Measurements from ENCODE around the gene UBE2I.

Gene UBE2I

GRCh38 chr16:1344499-1344898 is 35.1 kb downstream of the UBE2I start:
- DNase-seq: no peak

GRCh38 chr16:1345087-1345486 is 35.7 kb downstream of the UBE2I start:
- no peak for DNase-seq

- no peak for DNase-seq
These were observed 36.4 kb downstream of the UBE2I start for GRCh38 chr16:1345651-1346421.

GRCh38 chr16:1346422-1347285 is 37.2 kb downstream of the UBE2I start:
- DNase-seq: no peak

GRCh38 chr16:1347286-1347855 is 37.9 kb downstream of the UBE2I start:
- DNase-seq: no peak

GRCh38 chr16:1347962-1348361 is 38.5 kb downstream of the UBE2I start:
- no peak for DNase-seq

GRCh38 chr16:1348441-1348840 is 39.0 kb downstream of the UBE2I start:
- DNase-seq: no peak

GRCh38 chr16:1348926-1349325 is 39.5 kb downstream of the UBE2I start:
- no peak for DNase-seq

GRCh38 chr16:1349351-1349750 is 39.9 kb downstream of the UBE2I start:
- no peak for DNase-seq

GRCh38 chr16:1349951-1350350 is 40.5 kb downstream of the UBE2I start:
- DNase-seq: no peak

GRCh38 chr16:1350691-1351090 is 41.3 kb downstream of the UBE2I start:
- no peak for DNase-seq

- peak in 2 of 3 donors; percentile 27 to 47 for DNase-seq
These were observed 41.8 kb downstream of the UBE2I start for GRCh38 chr16:1351215-1351581.

GRCh38 chr16:1351582-1352362 is 42.3 kb downstream of the UBE2I start, which contains the start of the genes GNPTG and TSR3:
Gene GNPTG, plus strand, starts transcription at chr16:1351931. Its CDS starts 35 bp downstream, at chr16:1351966.
Gene TSR3, minus strand, starts transcription at chr16:1351878. Its CDS starts 74 bp downstream, at chr16:1351804.
- DNase-seq: peak; percentile 96 to 99 (median 98)

GRCh38 chr16:1354815-1355540 is 45.5 kb downstream of the UBE2I start:
- no peak for DNase-seq

GRCh38 chr16:1355591-1355990 is 46.2 kb downstream of the UBE2I start:
- no peak for DNase-seq

GRCh38 chr16:1356061-1356900 is 46.8 kb downstream of the UBE2I start:
- no peak for DNase-seq

- DNase-seq: peak; percentile 44 to 50 (median 48)
These were observed 48.6 kb downstream of the UBE2I start for GRCh38 chr16:1357906-1358566.

GRCh38 chr16:1361685-1362360 is 52.4 kb downstream of the UBE2I start:
- no peak for DNase-seq

GRCh38 chr16:1362807-1363206 is 53.4 kb downstream of the UBE2I start:
- DNase-seq: no peak
